Mesendoderm (in vitro differentiated cells): ENCODE results near the gene PSD2.

Source experiments
- DNase-seq: peaks from one replicate; pipeline ENCODE4 v3.0.0; 2013
- H2AK5ac ChIP-seq: 2 replicates; pipeline ENCODE4 v1.6.1; 2013; ENCODE audit warnings: low read length, inconsistent platforms
- H2BK120ac ChIP-seq: 2 replicates; pipeline ENCODE4 v1.6.1; 2013; ENCODE audit warnings: low read depth, mild to moderate bottlenecking, low read length, moderate library complexity, mixed read lengths
- H2BK15ac ChIP-seq: replicated peaks from 2 replicates; pipeline ENCODE4 v1.6.1; 2013; ENCODE audit warnings: low read depth, mild to moderate bottlenecking, moderate library complexity
- H2BK5ac ChIP-seq: 2 replicates; pipeline ENCODE4 v1.6.1; 2013; ENCODE audit warnings: low read length, inconsistent platforms
- H3K18ac ChIP-seq: 2 replicates; pipeline ENCODE4 v1.6.1; 2013; ENCODE audit warnings: mild to moderate bottlenecking, low read length, mixed read lengths
- H3K23ac ChIP-seq: one replicate; pipeline ENCODE4 v1.6.1; 2013; ENCODE audit warnings: low read length
- H3K27ac ChIP-seq: 2 replicates; pipeline ENCODE4 v1.5.1; 2013; ENCODE audit warnings: low read depth, mild to moderate bottlenecking, inconsistent platforms, low read length, moderate library complexity
- H3K27me3 ChIP-seq: 2 replicates; pipeline ENCODE4 v1.6.1; 2013; ENCODE audit warnings: low read length, control low read depth, mild to moderate bottlenecking, inconsistent platforms; ENCODE audit not compliant: insufficient read depth, poor library complexity
- H3K36me3 ChIP-seq: 2 replicates; pipeline ENCODE4 v1.6.1; 2013; ENCODE audit warnings: low read length, inconsistent platforms; ENCODE audit not compliant: control insufficient read depth, insufficient read depth
- H3K4ac ChIP-seq: one replicate; pipeline ENCODE4 v1.6.1; 2013; ENCODE audit warnings: low read depth, mild to moderate bottlenecking, low read length, moderate library complexity
- H3K4me1 ChIP-seq: 2 replicates; pipeline ENCODE4 v1.6.1; 2013; ENCODE audit warnings: low read depth, low read length, inconsistent platforms; ENCODE audit not compliant: control insufficient read depth
- H3K4me2 ChIP-seq: 2 replicates; pipeline ENCODE4 v1.6.1; 2013; ENCODE audit warnings: low read length
- H3K4me3 ChIP-seq: 2 replicates; pipeline ENCODE4 v1.5.1; 2013; ENCODE audit warnings: mild to moderate bottlenecking, low read length
- H3K56ac ChIP-seq: one replicate; pipeline ENCODE4 v1.6.1; 2013; ENCODE audit warnings: low read length
- H3K79me1 ChIP-seq: 2 replicates; pipeline ENCODE4 v1.6.1; 2013; ENCODE audit warnings: low read length, inconsistent platforms
- H3K79me2 ChIP-seq: 2 replicates; pipeline ENCODE4 v1.6.1; 2013; ENCODE audit warnings: mild to moderate bottlenecking, low read length; ENCODE audit not compliant: control insufficient read depth, insufficient read depth
- H3K9ac ChIP-seq: 2 replicates; pipeline ENCODE4 v1.6.1; 2013; ENCODE audit warnings: low read length, inconsistent platforms
- H4K5ac ChIP-seq: one replicate; pipeline ENCODE4 v1.6.1; 2013; ENCODE audit warnings: low read length
- H4K8ac ChIP-seq: one replicate; pipeline ENCODE4 v1.6.1; 2013; ENCODE audit warnings: low read depth, mild to moderate bottlenecking, control low read depth, low read length, moderate library complexity
- WGBS: extraction: QIAGEN DNeasy Blood & Tissue Kit; methylation state at CpG from one replicate; pipeline ENCODE4 v1.1.7; 2013; ENCODE audit warnings: low lambda C conversion rate, missing lambda C conversion rate; ENCODE audit not compliant: insufficient coverage; ENCODE audit errors: extremely low coverage; 5-methylcytosine and 5-hydroxymethylcytosine counted together

The PSD2 gene

GRCh38 chr5:139855946-139856540 lies 60.4 kb downstream of the PSD2 start:
- H3K9ac ChIP-seq: no peak overlapping the region
- no peak overlapping the region for H2BK5ac ChIP-seq
- H3K4me3 ChIP-seq: no peak overlapping the region
- no peak overlapping the region for H2BK120ac ChIP-seq
- H3K23ac ChIP-seq: no peak overlapping the region
- no peak overlapping the region for H2AK5ac ChIP-seq
- H4K8ac ChIP-seq: no peak overlapping the region
- H3K79me2 ChIP-seq: no peaks in the 10 kb centered on the region
- H3K36me3 ChIP-seq: no peaks in the 10 kb centered on the region
- H3K27ac ChIP-seq: no peak overlapping the region
- no peak overlapping the region for H2BK15ac ChIP-seq
- H3K18ac ChIP-seq: no peak overlapping the region
- WGBS: no CpG with 5 or more reads among the region's 6 CpGs
- H3K27me3 ChIP-seq: no peaks in the 10 kb centered on the region
- no peak for DNase-seq
- no peak overlapping the region for H3K4me2 ChIP-seq
- H3K56ac ChIP-seq: no peak overlapping the region
- no peak overlapping the region for H4K5ac ChIP-seq
- no peaks in the 10 kb centered on the region for H3K4me1 ChIP-seq
- no peaks in the 10 kb centered on the region for H3K79me1 ChIP-seq
- H3K4ac ChIP-seq: no peak overlapping the region

- Histone ChIP-seq H2BK15ac (no peak overlapping the region), H3K36me3 (no peaks in the 10 kb centered on the region), H3K4ac (no peak overlapping the region), H3K27ac (no peak overlapping the region), H3K4me1 (no peaks in the 10 kb centered on the region), H3K18ac (no peak overlapping the region), H2BK5ac (no peak overlapping the region), H2AK5ac (no peak overlapping the region), H2BK120ac (no peak overlapping the region), H4K8ac (no peak overlapping the region), H3K4me3 (no peak overlapping the region), H3K23ac (no peak overlapping the region), H3K56ac (no peak overlapping the region), H3K79me2 (no peaks in the 10 kb centered on the region), H3K9ac (no peak overlapping the region), H4K5ac (no peak overlapping the region), H3K79me1 (no peaks in the 10 kb centered on the region), H3K4me2 (no peak overlapping the region), H3K27me3 (no peaks in the 10 kb centered on the region)
- WGBS: no CpG with 5 or more reads among the region's 4 CpGs
- DNase-seq: no peak
Measured at GRCh38 chr5:139856714-139857113, 61.1 kb downstream of the PSD2 start.

GRCh38 chr5:139859013-139859412 lies 63.4 kb downstream of the PSD2 start:
- no peaks in the 10 kb centered on the region for H3K79me1 ChIP-seq
- no peak overlapping the region for H3K23ac ChIP-seq
- H3K4me2 ChIP-seq: no peak overlapping the region
- no peak overlapping the region for H3K56ac ChIP-seq
- H3K79me2 ChIP-seq: no peaks in the 10 kb centered on the region
- no peak for DNase-seq
- H4K5ac ChIP-seq: no peak overlapping the region
- H2BK120ac ChIP-seq: no peak overlapping the region
- no peak overlapping the region for H2AK5ac ChIP-seq
- no peaks in the 10 kb centered on the region for H3K36me3 ChIP-seq
- H3K9ac ChIP-seq: no peak overlapping the region
- H3K18ac ChIP-seq: no peak overlapping the region
- H3K4me3 ChIP-seq: no peak overlapping the region
- no peak overlapping the region for H2BK5ac ChIP-seq
- H3K27ac ChIP-seq: no peak overlapping the region
- H3K27me3 ChIP-seq: no peaks in the 10 kb centered on the region
- no peaks in the 10 kb centered on the region for H3K4me1 ChIP-seq
- H3K4ac ChIP-seq: no peak overlapping the region
- no peak overlapping the region for H4K8ac ChIP-seq
- no CpG with 5 or more reads among the region's 2 CpGs for WGBS
- no peak overlapping the region for H2BK15ac ChIP-seq

GRCh38 chr5:139861021-139861888 lies 65.6 kb downstream of the PSD2 start:
- H3K27ac ChIP-seq: no peak overlapping the region
- no peak overlapping the region for H3K23ac ChIP-seq
- no peaks in the 10 kb centered on the region for H3K36me3 ChIP-seq
- no peak overlapping the region for H2BK5ac ChIP-seq
- no peaks in the 10 kb centered on the region for H3K27me3 ChIP-seq
- H4K8ac ChIP-seq: no peak overlapping the region
- DNase-seq: no peak
- no peak overlapping the region for H3K56ac ChIP-seq
- H2AK5ac ChIP-seq: no peak overlapping the region
- H2BK15ac ChIP-seq: no peak overlapping the region
- WGBS: no CpG with 5 or more reads among the region's 15 CpGs
- no peaks in the 10 kb centered on the region for H3K79me2 ChIP-seq
- no peaks in the 10 kb centered on the region for H3K79me1 ChIP-seq
- H3K4ac ChIP-seq: no peak overlapping the region
- no peak overlapping the region for H2BK120ac ChIP-seq
- H3K9ac ChIP-seq: no peak overlapping the region
- no peak overlapping the region for H3K4me3 ChIP-seq
- no peak overlapping the region for H3K18ac ChIP-seq
- H3K4me2 ChIP-seq: no peak overlapping the region
- no peaks in the 10 kb centered on the region for H3K4me1 ChIP-seq
- H4K5ac ChIP-seq: no peak overlapping the region

- H3K4me3 ChIP-seq: no peak overlapping the region
- H4K8ac ChIP-seq: no peak overlapping the region
- no peaks in the 10 kb centered on the region for H3K36me3 ChIP-seq
- H3K4me1 ChIP-seq: no peaks in the 10 kb centered on the region
- no peak overlapping the region for H3K23ac ChIP-seq
- H3K27me3 ChIP-seq: no peaks in the 10 kb centered on the region
- H3K79me1 ChIP-seq: no peaks in the 10 kb centered on the region
- H3K56ac ChIP-seq: no peak overlapping the region
- no CpG with 5 or more reads among the region's 4 CpGs for WGBS
- no peak overlapping the region for H3K18ac ChIP-seq
- no peak overlapping the region for H2AK5ac ChIP-seq
- H4K5ac ChIP-seq: no peak overlapping the region
- DNase-seq: no peak
- H3K27ac ChIP-seq: no peak overlapping the region
- H2BK5ac ChIP-seq: no peak overlapping the region
- no peak overlapping the region for H2BK15ac ChIP-seq
- no peaks in the 10 kb centered on the region for H3K79me2 ChIP-seq
- H3K4ac ChIP-seq: no peak overlapping the region
- no peak overlapping the region for H2BK120ac ChIP-seq
- no peak overlapping the region for H3K9ac ChIP-seq
- no peak overlapping the region for H3K4me2 ChIP-seq
Measured at GRCh38 chr5:139861889-139862207, 66.2 kb downstream of the PSD2 start.
